ENCODE data around the gene NECTIN1.
A peak's percentile ranks its signal among the peaks of the same experiment; 100 is the strongest.
"Not testable (repeated sequence)": the region's sequence is repeated elsewhere in the genome, so short reads cannot be mapped to it uniquely, and the experiment has no call there.

NECTIN1 gene

DNA sequence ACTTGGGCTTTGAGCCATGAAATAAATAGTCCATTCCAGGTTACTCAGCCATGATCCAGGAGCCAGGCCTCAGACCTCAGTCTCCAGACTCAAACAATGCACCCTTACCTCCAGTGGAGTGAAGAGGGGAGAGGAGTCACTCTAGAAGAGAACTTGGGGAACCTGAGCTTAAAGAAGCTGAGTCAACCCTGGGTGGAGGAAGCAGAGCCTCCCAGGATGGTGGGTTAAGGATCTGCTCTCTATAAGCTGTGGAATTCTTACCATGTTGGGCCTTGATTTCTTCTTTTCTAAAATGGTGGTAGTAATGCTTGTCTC, 113.2 kb downstream of the NECTIN1 start:
- DNase-seq, result no peak

DNA sequence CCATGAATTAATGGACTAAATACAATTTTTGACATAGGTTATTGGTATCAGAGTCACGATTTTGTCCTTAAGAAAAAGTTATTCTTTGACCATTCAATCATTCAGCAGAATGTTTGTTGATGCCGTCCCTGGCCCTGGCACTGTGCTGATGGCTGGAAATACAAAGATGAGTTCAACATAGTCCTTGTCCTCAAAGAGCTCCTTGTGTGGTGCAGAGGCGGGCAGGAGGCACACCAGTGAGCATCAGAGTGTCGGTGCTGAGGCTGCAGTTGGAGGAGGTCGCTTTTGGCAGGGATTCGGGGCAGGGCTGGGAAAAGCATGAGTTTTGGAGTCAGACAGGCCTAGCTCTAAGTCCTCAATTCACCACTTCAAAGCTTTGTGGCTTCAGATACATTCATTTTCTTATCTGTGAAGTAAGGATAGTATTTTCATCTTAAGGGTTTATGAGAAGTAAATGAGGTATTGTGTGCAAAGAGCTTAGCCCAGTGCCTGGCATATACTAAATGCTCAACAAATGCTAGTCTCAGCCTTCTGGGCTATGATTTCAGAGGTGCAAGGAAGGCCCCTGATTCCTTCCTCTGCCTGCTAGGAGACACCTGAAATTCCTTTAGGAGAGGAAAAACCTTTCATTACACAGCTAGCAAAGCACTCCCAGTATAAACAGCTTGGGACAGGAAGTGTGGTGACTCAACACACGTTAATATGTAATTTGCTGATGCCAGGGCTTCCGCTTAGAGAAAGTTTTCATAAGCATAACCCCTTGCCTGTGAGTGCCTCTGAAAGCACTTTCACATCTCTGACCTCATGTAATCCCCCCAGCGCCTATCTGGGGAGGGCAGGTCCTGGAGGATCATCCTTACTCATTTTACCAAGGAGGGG, 113.8 kb downstream of the NECTIN1 start:
- DNase-seq, result peak; percentile 80

DNA sequence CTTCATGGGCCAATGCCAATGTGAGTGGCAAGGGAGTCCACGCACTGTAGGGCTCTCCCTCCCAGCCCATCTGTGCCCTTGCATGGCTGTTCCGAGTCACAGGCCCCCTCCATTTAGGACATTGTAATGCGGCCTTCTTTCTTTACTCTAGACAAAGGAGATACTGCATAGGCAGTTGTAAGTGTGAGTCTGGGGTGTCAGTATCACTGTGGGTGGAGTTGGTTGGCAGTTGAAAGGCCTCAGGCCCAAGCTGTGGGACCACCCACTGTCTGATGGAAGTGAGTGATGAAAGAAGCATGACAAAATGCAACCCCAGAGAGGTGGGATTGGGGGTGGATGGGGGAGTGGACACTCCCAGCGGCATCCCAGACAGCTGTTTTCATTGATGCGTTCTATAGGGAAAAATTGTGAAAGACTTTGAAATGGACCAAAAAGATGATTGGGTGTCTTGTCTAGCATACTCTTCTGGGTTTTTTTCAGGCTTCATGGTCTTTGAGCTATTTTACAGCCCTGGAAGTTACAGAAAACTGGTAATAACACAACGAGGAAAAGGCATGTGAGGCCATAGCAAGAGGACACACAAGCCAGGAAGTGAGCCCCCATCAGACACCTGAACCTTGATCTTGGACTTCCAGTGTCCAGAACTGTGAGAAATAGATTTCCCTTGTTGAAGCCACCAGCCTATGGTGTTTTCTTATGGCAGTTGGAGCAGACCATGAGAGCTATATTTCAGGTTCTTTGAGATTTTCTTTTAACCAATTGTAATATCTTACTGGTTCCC, 114.6 kb downstream of the NECTIN1 start:
- DNase-seq, result no peak

GRCh38 chr11:119612814-119613213, 116.2 kb downstream of the NECTIN1 start:
- no peak for DNase-seq

DNA sequence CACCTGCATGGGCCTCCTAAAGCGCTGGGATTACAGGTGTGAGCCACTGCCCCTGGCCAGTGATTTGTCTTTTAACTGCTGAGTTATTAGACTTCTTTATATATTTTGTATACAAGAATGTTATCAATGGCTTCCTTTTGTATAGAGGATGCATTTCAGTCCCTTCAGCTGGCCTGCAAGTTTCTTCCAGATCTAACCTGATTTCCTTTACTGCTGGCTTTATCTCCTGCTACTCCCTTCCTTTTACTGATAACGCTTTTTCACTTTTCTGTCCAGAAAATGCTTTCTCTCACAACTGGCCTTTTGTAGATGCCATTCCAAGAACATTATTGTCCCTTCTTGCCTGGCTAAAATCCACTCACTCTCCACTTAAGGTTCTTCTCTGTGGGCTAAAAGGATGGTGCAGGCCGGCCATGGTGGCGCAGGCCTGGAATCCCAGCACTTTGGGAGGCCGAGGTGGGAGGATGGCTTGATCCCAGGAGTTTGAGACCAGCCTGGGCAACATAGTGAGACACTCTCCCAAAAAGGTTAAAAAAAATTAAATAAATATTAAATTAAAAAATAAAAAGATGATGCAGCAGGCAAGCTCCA, 118.1 kb downstream of the NECTIN1 start:
- DNase-seq, result no peak

GRCh38 chr11:119608781-119609180, 120.2 kb downstream of the NECTIN1 start:
- no peak for DNase-seq

DNA sequence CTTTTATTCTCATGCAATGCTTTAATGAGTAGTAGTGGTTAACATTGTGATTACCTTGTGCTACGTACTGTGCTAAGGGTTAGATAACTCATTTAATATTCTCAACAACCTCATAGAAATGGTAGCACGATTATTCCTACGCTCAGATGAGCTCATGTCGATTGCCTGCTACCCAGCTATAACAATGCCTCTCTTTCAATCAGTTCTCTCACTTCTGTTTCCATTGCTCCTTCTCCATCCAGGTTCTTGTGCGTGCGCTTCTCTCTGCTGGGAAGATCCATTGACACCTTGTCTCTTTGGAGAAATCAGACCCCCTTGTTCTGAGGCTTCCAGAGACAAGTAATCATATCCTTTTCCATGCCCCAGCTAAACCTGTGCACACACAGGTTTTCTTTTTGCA, 120.8 kb downstream of the NECTIN1 start:
- DNase-seq, result no peak

DNA sequence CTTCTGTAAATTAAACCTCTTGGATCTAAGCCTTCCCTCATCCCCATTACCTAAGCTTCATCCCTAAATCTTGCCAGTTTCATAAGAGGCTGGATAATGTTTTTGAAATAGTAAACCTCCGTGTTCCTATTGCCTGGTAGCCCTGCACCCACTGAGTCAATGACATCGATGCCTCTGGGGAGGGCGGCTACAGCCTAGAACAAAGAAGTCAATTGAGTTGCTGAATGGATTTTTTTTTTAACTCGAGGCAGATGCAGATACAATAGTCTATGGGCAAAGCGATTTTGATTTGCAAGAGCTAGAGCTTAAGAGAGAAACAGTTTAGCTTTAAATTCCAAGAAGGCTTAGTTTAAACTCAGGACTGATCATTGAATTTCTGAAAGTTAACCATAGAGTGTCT, 121.3 kb downstream of the NECTIN1 start:
- DNase-seq, result no peak

- DNase-seq, result no peak
Measured at GRCh38 chr11:119605137-119605665, 123.8 kb downstream of the NECTIN1 start.

- DNase-seq, result no peak
Measured at GRCh38 chr11:119602745-119603373, 126.1 kb downstream of the NECTIN1 start.

DNA sequence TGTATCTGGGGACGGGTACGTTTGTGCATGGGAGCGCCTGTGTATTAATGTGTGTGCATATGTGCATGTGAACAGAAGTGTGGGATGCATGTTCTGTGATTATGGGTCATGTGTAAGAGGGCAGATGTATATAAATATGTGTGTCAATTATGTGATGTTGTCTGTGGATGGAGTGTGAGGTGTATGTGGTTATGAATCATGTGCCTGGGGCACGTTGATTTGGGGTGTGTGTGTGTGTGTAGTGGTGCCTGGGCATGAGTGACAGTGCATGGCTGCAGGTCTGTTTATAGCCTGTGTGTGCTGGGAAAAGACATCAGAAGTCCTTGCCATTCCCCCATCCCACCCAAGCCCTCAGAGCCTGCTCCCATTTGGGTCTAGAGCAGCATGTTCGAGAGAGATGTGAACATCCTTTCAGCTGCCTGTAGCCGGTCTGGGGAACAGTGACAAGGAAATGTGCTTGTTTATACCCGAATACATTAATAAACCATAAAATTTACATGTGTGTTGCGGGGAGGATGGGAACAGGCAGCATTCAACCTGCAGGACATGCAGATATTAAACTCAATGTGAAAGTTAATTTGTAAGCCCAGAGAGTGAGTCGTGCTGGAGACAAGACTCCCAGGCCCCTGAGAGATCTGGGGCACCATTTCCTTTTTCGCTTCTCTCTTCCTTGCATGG, 129.0 kb downstream of the NECTIN1 start:
- DNase-seq, result no peak

DNA sequence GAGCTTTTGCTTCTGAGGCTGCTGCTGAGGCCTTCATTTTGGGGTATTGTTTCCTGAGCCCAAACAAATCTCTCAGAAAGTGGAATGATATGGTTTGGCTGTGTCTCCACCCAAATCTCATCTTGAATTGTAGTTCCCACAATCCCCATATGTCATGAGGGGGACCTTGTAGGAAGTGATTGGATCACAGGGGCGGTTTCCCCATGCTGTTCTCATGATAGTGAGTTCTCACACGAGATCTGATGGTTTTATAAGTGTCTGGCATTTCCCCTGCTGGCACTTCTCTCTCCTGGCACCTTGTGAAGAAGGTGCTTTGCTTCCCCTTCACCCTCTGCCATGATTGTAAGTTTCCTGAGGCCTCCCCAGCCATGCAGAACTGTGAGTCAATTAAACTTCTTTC, 133.1 kb downstream of the NECTIN1 start:
- DNase-seq, result not testable (repeated sequence)

GRCh38 chr11:119594639-119595249, 134.3 kb downstream of the NECTIN1 start:
- peak; percentile 73 for DNase-seq

GRCh38 chr11:119593346-119593745, 135.7 kb downstream of the NECTIN1 start:
- DNase-seq, result no peak

DNA sequence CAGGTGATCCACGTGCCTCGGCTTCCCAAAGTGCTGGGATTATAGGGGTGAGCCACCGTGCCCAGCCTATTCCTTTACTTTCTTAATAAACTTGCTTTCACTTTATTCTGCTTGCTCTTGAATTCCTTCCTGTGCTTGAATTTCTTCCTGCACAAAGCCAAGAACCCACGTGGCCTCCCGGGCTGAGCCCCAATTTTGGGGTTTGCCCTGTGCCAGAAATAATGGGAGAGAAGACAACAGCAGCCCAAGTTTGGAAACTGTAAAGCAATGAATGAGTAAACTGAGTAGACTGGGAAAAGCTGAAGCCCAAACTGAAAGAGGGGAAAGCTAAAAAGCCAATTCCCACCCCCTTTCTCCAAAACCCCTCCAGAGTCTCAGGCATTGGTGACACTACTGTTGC, 136.4 kb downstream of the NECTIN1 start:
- no peak for DNase-seq

DNA sequence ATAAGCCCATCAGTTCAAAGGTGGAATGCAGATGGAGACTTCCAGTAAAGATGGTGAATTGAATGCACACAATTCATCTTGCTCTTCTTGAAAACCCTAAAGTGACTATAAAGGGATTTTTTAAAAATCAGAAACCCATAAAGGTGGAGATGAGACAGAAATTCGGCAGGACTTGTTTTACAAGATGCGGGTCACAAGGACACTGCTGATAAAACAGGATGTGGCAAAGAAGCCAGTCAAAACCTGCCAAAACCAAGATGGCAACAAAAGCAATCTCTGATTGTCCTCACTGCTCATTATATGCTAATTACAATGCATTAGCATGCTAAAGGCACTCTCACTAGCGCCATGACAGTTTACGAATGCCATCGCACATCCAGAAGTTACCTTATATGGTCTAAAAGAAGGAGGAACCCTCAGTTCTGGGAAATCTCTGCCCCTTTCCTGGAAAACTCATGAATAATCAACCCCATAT, 137.1 kb downstream of the NECTIN1 start:
- no peak for DNase-seq

GRCh38 chr11:119590651-119591351, 138.2 kb downstream of the NECTIN1 start:
- DNase-seq, result no peak

DNA sequence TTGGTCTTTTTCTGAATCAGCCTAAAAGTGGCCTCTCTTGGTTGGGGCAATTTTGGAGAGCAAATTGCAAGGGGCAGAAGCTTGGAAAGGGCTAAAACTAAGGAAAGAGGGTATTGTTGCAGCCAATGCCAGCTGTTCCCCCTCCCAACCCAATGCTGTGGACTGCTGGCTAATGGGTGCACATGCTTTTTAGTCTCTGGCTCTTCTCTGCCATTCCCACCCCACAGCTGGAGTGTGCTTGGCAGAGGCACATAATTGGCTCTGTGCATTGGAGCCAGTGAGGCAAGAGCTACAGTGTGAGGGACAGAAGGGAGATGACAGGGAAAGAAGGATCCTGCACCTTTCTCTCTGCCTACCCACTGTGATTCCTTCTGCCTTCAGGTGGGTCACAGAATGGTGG, 140.0 kb downstream of the NECTIN1 start:
- DNase-seq, result no peak

Data from fibroblast of skin of back (primary cell).